Loucy (cell line): Measurements from ENCODE around the gene PRF1.

Experiments
- CTCF ChIP-seq: fragments of 200-600 bp; sonication (generic); conservative IDR thresholded peaks from 2 replicates; pipeline ENCODE4 v1.5.1; 2014; ENCODE audit warnings: mild to moderate bottlenecking, antibody characterized with exemption, low read length
- EZH2phosphoT487 ChIP-seq: fragments of 200-600 bp; IDR thresholded peaks from 2 replicates; pipeline ENCODE4 v1.6.1; 2018; ENCODE audit warnings: antibody characterized with exemption, mild to moderate bottlenecking, moderate library complexity, borderline replicate concordance

GRCh38 chr10:70587045-70587658, 15.4 kb downstream of the PRF1 start:
- no peak for TF ChIP-seq CTCF
- no peak for TF ChIP-seq EZH2phosphoT487
